ENCODE data around the gene KCTD13. TPM values are rescaled to one million over a fixed set of nuclear protein-coding genes. Genes with fewer than 3 reads are reported as not detected.

Gene KCTD13
- total RNA-seq, 1 donor from 2014 or later, result 44.4 TPM

DNA sequence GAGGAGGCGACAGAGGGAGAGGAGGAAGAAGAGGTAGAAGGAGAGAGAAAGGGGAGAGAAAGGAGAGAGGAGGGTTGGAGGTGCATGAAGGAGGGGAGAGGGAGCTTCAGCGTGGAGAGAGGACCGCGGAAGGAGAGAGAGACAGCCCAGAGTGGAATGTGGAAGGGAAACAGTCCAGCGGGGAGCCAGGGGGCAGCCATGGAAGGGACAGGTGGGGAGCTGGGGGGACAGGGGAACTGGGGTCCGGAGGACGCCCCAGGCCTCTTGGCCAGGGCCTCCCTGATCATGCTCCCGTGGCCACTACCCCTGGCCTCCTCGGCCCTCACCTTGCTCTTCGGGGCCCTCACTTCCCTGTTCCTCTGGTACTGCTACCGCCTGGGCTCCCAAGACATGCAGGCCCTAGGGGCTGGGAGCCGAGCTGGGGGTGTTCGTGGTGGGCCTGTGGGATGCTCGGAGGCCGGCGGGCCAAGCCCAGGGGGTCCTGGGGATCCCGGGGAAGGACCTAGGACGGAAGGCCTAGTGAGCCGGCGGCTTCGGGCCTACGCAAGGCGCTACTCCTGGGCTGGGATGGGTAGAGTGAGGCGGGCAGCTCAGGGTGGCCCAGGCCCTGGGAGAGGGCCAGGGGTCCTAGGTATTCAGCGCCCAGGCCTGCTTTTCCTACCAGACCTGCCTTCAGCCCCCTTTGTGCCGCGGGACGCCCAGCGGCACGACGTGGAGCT lies 25.0 kb downstream of the KCTD13 start:
- POLR2A ChIA-PET, result interaction anchor here (1.1 kb wide), 1 partner anchor 96 kb away, joined by 3 read pairs; no protein-coding TSS in a partner anchor
- TF ChIP-seq, protein P1, sequence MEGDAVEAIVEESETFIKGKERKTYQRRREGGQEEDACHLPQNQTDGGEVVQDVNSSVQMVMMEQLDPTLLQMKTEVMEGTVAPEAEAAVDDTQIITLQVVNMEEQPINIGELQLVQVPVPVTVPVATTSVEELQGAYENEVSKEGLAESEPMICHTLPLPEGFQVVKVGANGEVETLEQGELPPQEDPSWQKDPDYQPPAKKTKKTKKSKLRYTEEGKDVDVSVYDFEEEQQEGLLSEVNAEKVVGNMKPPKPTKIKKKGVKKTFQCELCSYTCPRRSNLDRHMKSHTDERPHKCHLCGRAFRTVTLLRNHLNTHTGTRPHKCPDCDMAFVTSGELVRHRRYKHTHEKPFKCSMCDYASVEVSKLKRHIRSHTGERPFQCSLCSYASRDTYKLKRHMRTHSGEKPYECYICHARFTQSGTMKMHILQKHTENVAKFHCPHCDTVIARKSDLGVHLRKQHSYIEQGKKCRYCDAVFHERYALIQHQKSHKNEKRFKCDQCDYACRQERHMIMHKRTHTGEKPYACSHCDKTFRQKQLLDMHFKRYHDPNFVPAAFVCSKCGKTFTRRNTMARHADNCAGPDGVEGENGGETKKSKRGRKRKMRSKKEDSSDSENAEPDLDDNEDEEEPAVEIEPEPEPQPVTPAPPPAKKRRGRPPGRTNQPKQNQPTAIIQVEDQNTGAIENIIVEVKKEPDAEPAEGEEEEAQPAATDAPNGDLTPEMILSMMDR (IDR thresholded peaks at IDR 0.05), result no peak
- intact Hi-C loops (cut with micrococcal nuclease), result loop anchor here (1.0 kb wide), 3 partner anchors 25 to 60 kb away; partner anchors contain the start of genes CDIPT and KCTD13
- no peaks in the 10 kb centered on the region for H3K36me3 Mint-ChIP-seq (ENCODE audit: low read depth)
- H3K27ac Mint-ChIP-seq, result no peak overlapping the region
- peak overlapping the region; percentile 77 for H3K4me3 Mint-ChIP-seq
- peaks cover 5% of the 10 kb centered on the region for H3K4me1 Mint-ChIP-seq
- no peaks in the 10 kb centered on the region for H3K9me3 Mint-ChIP-seq
- ATAC-seq (ENCODE audit: low read depth), result no peak
- no peak for DNase-seq
- CTCF ChIA-PET, result no interaction called here
- peaks cover 28% of the 10 kb centered on the region for H3K27me3 Mint-ChIP-seq

GRCh38 chr16:29900102-29900887 lies 25.7 kb downstream of the KCTD13 start, which contains the start of gene ASPHD1:
Gene ASPHD1 (plus strand): TSS chr16:29900488. CDS start chr16:29900972, 484 bp downstream.
- Mint-ChIP-seq H3K4me1 (peaks cover 5% of the 10 kb centered on the region), H3K4me3 (peak within 1 kb of the TSS; percentile 77), H3K9me3 (no peaks in the 10 kb centered on the region), H3K36me3 (ENCODE audit: low read depth) (no peaks in the 10 kb centered on the region), H3K27me3 (peaks cover 33% of the 10 kb centered on the region), H3K27ac (no peak within 1 kb of the TSS)
- ChIA-PET CTCF (no interaction called here), POLR2A (interaction anchor here (0.5 to 1.2 kb wide), 8 partner anchors 23 to 1000 kb away, joined by 3 to 10 read pairs (median 3); partner anchors contain the start of genes HIRIP3 and KCTD13)
- TF ChIP-seq, protein P1 (IDR thresholded peaks at IDR 0.05), result no peak
- DNase-seq, result no peak
- peak; percentile 90 for ATAC-seq (ENCODE audit: low read depth)
- intact Hi-C loops (cut with micrococcal nuclease), result loop anchor here (1.0 kb wide), 3 partner anchors 26 to 61 kb away; partner anchors contain the start of genes CDIPT and KCTD13

DNA sequence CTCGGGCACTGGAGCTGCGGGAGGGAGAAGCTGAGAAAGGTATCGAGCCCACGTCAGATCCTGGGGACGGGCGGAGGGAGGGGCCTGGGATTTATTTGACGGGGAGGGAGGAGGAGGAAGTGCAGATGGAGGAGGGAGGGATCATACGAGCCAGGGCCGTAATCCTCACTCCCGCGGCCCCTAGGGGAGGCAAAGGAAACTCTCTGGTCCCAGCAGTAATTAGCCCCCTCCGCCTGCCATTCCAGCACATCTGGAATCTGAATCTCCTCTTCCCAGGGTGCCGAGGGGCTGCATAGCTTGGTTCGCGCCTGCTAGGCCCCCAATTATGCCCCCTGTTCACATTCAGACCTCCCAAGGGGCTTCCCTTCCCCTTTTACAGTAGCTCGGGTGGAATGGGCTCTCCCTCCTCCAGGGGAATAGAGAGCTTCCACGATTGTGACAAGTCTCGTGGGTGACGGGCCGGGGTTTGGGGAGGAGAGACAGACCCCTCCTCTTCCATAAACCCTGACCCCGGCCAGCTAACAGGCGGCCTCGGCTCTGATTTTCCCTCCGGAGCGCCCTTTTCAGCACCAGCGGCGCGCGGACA lies 26.4 kb downstream of the KCTD13 start, which contains the start of gene SEZ6L2:
Gene SEZ6L2, minus strand, starts transcription at position 35 of the 586 bp plus-strand sequence. CDS start 531 bp downstream, outside the sequence.
- H3K4me3 Mint-ChIP-seq, result peak within 1 kb of the TSS; percentile 77
- intact Hi-C loops (cut with micrococcal nuclease), result loop anchor here (1.0 kb wide), 3 partner anchors 27 to 62 kb away; partner anchors contain the start of genes CDIPT and KCTD13
- POLR2A ChIA-PET, result interaction anchor here (0.5 to 1.2 kb wide), 7 partner anchors 22 to 1001 kb away, joined by 3 to 10 read pairs (median 3); partner anchors contain the start of genes HIRIP3 and KCTD13
- peaks cover 5% of the 10 kb centered on the region for H3K4me1 Mint-ChIP-seq
- peaks cover 33% of the 10 kb centered on the region for H3K27me3 Mint-ChIP-seq
- DNase-seq (peak; percentile 82), ATAC-seq (ENCODE audit: low read depth) (no peak)
- H3K27ac Mint-ChIP-seq, result no peak within 1 kb of the TSS
- H3K36me3 Mint-ChIP-seq (ENCODE audit: low read depth), result no peaks in the 10 kb centered on the region
- H3K9me3 Mint-ChIP-seq, result no peaks in the 10 kb centered on the region
- CTCF ChIA-PET, result no interaction called here
- TF ChIP-seq, protein P1 (IDR thresholded peaks at IDR 0.05), result no peak

DNA sequence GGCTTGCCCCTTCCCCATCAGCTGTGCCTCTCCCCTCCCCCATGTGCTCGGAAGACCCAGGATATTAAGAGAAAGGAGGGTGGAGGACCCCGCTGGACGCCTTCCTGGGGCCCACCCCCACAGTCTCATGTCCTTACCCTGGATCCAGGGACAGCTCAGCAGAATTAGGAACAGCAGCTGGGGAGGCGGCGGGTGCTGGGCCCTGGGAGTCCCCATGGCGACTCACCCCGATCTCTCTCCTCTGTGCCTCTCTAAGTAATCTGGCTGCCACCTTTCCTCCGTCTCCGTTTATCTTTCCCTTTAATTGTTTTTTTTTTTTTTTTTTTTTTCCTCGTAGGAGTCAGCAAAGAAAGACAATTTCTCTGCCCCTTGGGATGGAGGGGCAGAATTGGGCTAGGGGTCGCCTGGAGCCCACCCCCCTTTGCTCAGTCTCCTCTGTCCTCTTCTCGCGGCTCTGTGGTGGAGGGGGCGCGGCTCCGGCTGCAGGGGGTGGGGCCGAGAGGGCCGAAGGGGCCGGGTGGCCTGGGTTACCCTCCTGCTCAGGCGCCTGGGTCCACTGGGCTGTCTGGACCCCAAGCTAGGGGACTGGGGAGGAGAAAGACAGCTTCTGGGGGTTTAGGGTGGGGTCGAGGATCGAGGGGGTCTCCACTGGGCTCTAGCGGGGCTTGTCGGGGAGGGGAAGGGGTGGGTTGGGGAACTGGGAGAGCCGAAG lies 27.1 kb downstream of the KCTD13 start:
- POLR2A ChIA-PET, result interaction anchor here (1.2 kb wide), 1 partner anchor 93 kb away, joined by 10 read pairs; no protein-coding TSS in a partner anchor
- H3K36me3 Mint-ChIP-seq (ENCODE audit: low read depth), result no peaks in the 10 kb centered on the region
- DNase-seq, result no peak
- H3K9me3 Mint-ChIP-seq, result no peaks in the 10 kb centered on the region
- peaks cover 33% of the 10 kb centered on the region for H3K27me3 Mint-ChIP-seq
- CTCF ChIA-PET, result no interaction called here
- peaks cover 5% of the 10 kb centered on the region for H3K4me1 Mint-ChIP-seq
- H3K4me3 Mint-ChIP-seq, result no peak overlapping the region
- TF ChIP-seq, protein P1 (IDR thresholded peaks at IDR 0.05), result no peak
- intact Hi-C loops (cut with micrococcal nuclease), result no loop called here
- no peak overlapping the region for H3K27ac Mint-ChIP-seq
- no peak for ATAC-seq (ENCODE audit: low read depth)
